GM21723 (cell line): ENCODE data around the gene PAF1.
"Not testable (repeated sequence)": the region's sequence is repeated elsewhere in the genome, so short reads cannot be mapped to it uniquely, and the experiment has no call there.

ENCODE experiments used
- ATAC-seq: cut with Tn5 transposase; IDR thresholded peaks from one replicate; pipeline ENCODE4 v1.9.1; 2021; ENCODE audit warnings: mild to moderate bottlenecking, moderate library complexity; ENCODE audit not compliant: unreplicated experiment

PAF1 gene

GRCh38 chr19:39356647-39357046, 34.3 kb downstream of the PAF1 start:
- ATAC-seq, result no peak

GRCh38 chr19:39356073-39356472, 34.8 kb downstream of the PAF1 start:
- no peak for ATAC-seq

GRCh38 chr19:39355253-39355652, 35.7 kb downstream of the PAF1 start:
- ATAC-seq, result no peak

- ATAC-seq, result no peak
Observed at GRCh38 chr19:39352381-39353255, 38.3 kb downstream of the PAF1 start.

- no peak for ATAC-seq
Observed at GRCh38 chr19:39351537-39352064, 39.3 kb downstream of the PAF1 start.

GRCh38 chr19:39350156-39350555, 40.8 kb downstream of the PAF1 start:
- ATAC-seq, result no peak

- ATAC-seq, result no peak
Observed at GRCh38 chr19:39349326-39349725, 41.6 kb downstream of the PAF1 start.

- no peak for ATAC-seq
Observed at GRCh38 chr19:39347332-39348164, 43.4 kb downstream of the PAF1 start.

GRCh38 chr19:39345956-39346355, 45.0 kb downstream of the PAF1 start:
- no peak for ATAC-seq

- ATAC-seq, result no peak
Observed at GRCh38 chr19:39342647-39343305, 48.1 kb downstream of the PAF1 start.

- peak; percentile 86 for ATAC-seq
Observed at GRCh38 chr19:39341719-39342604, 48.9 kb downstream of the PAF1 start, which contains the start of gene SAMD4B. SAMD4B (plus strand) TSS chr19:39342421; CDS start chr19:39356894, 14,473 bp downstream.

- ATAC-seq, result no peak
Observed at GRCh38 chr19:39341129-39341718, 49.7 kb downstream of the PAF1 start.

GRCh38 chr19:39340156-39340555, 50.8 kb downstream of the PAF1 start:
- not testable (repeated sequence) for ATAC-seq

GRCh38 chr19:39339674-39340073, 51.2 kb downstream of the PAF1 start:
- no peak for ATAC-seq

- ATAC-seq, result no peak
Observed at GRCh38 chr19:39336483-39336882, 54.4 kb downstream of the PAF1 start.
